Activated CD4-positive, alpha-beta T cell treated with anti-CD3 and anti-CD28 coated beads for 36 hours (primary cell): Measurements from ENCODE around the gene METTL16. TPM values are rescaled to one million over a fixed set of nuclear protein-coding genes. Genes with fewer than 3 reads are reported as not detected.

ENCODE experiments used
- ATAC-seq: fragments of 200-7000 bp; cut with Tn5 transposase; one replicate; pipeline ENCODE4 v1.10.0; 2021; ENCODE audit warnings: mild to moderate bottlenecking, moderate library complexity
- CTCF ChIA-PET: fragments of 350-600 bp; sonication (Branson Sonifier 250); formaldehyde crosslinking; loops from one replicate; lab custom pipeline; 2021; ENCODE audit warnings: antibody characterized with exemption; lab: Charles Lee
- POLR2A ChIA-PET: fragments of 350-600 bp; sonication (Branson Sonifier 250); formaldehyde crosslinking; loops from one replicate; lab custom pipeline; 2021; ENCODE audit warnings: antibody characterized with exemption, inconsistent platforms; lab: Charles Lee
- DNase-seq: peaks from one replicate; pipeline ENCODE4 v3.0.0-alpha.2; 2020
- H3K27ac Mint-ChIP-seq: one replicate; pipeline ENCODE4 v1.8.0; 2021; ENCODE audit warnings: mixed read lengths
- H3K27me3 Mint-ChIP-seq: one replicate; pipeline ENCODE4 v1.8.0; 2021; ENCODE audit warnings: mixed read lengths
- H3K36me3 Mint-ChIP-seq: one replicate; pipeline ENCODE4 v1.8.0; 2021; ENCODE audit warnings: low read depth, mixed read lengths
- H3K4me1 Mint-ChIP-seq: one replicate; pipeline ENCODE4 v1.8.0; 2021; ENCODE audit warnings: mixed read lengths
- H3K4me3 Mint-ChIP-seq: one replicate; pipeline ENCODE4 v1.8.0; 2021; ENCODE audit warnings: mild to moderate bottlenecking, moderate library complexity, mixed read lengths
- H3K9me3 Mint-ChIP-seq: one replicate; pipeline ENCODE4 v1.8.0; 2021; ENCODE audit warnings: low read depth, mixed read lengths
- intact Hi-C, 2 experiments: fragments of 100-400 bp; cut with DNase I in 1 of 2; cut with micrococcal nuclease in 1 of 2; formaldehyde crosslinking; loops; one replicate each; pipeline versions ENCODE4 v1.14.2 to v1.15.1; 2022 to 2024; cut with DNase I, micrococcal nuclease
- total RNA-seq, 2 experiments: library from RNA; stranded (reverse); gene quantifications; one replicate each; pipeline ENCODE4 v1.2.3, GENCODE V29; 2021

METTL16 gene
- total RNA-seq, 2 experiments from 2014 or later, result 50.1 to 61.6 TPM

- no peaks in the 10 kb centered on the region for H3K9me3 Mint-ChIP-seq
- H3K27ac Mint-ChIP-seq, result peak overlapping the region; percentile 94
- H3K4me1 Mint-ChIP-seq, result peaks cover 40% of the 10 kb centered on the region
- no peaks in the 10 kb centered on the region for H3K27me3 Mint-ChIP-seq
- ChIA-PET POLR2A (interaction anchor here (0.8 kb wide), 1 partner anchor 9 kb away, joined by 3 read pairs; no protein-coding TSS in a partner anchor), CTCF (interaction anchor here (0.7 to 4.6 kb wide), 4 partner anchors 8 to 28 kb away, joined by 3 to 52 read pairs (median 20); no protein-coding TSS in a partner anchor)
- ATAC-seq (no peak), DNase-seq (no peak)
- intact Hi-C loops, result loop anchor here (5.0 to 10.0 kb wide), 2 partner anchors 348 to 1574 kb away; partner anchors contain the start of genes ATP2A3 (in 1 of the 2) and OVCA2 (in 1 of the 2)
- peaks cover 18% of the 10 kb centered on the region for H3K36me3 Mint-ChIP-seq
- peak overlapping the region; percentile 21 for H3K4me3 Mint-ChIP-seq
Measured at GRCh38 chr17:2390199-2390836, 121.4 kb downstream of the METTL16 start.

- no peak for DNase-seq
- peaks cover 36% of the 10 kb centered on the region for H3K4me1 Mint-ChIP-seq
- H3K4me3 Mint-ChIP-seq, result no peak overlapping the region
- no peak for ATAC-seq
- ChIA-PET POLR2A (interaction anchor here (0.5 kb wide), 1 partner anchor 944 kb away, joined by 3 read pairs; no protein-coding TSS in a partner anchor), CTCF (interaction anchor here (0.6 kb wide), 1 partner anchor 18 kb away, joined by 3 read pairs; no protein-coding TSS in a partner anchor)
- H3K27me3 Mint-ChIP-seq, result no peaks in the 10 kb centered on the region
- peak overlapping the region; percentile 16 for H3K27ac Mint-ChIP-seq
- no peaks in the 10 kb centered on the region for H3K9me3 Mint-ChIP-seq
- H3K36me3 Mint-ChIP-seq, result peaks cover 13% of the 10 kb centered on the region
- intact Hi-C loops, result no loop called here
Measured at GRCh38 chr17:2388683-2389055, 123.0 kb downstream of the METTL16 start.

GRCh38 chr17:2388020-2388682, 123.5 kb downstream of the METTL16 start:
- ATAC-seq, result no peak

GRCh38 chr17:2387086-2388019, 124.3 kb downstream of the METTL16 start:
- Mint-ChIP-seq H3K27me3 (no peaks in the 10 kb centered on the region), H3K4me3 (no peak overlapping the region), H3K36me3 (peaks cover 13% of the 10 kb centered on the region), H3K27ac (no peak overlapping the region), H3K4me1 (peaks cover 38% of the 10 kb centered on the region), H3K9me3 (no peaks in the 10 kb centered on the region)
- POLR2A ChIA-PET, result interaction anchor here (0.6 to 1.3 kb wide), 2 partner anchors 29 to 110 kb away, joined by 3 to 5 read pairs; no protein-coding TSS in a partner anchor
- intact Hi-C loops, result no loop called here
- ATAC-seq (no peak), DNase-seq (no peak)
- CTCF ChIA-PET, result interaction anchor here (0.7 kb wide), 1 partner anchor 29 kb away, joined by 3 read pairs; no protein-coding TSS in a partner anchor

More at GRCh38 chr17:2388020-2388682, 123.5 kb downstream of the METTL16 start:
- no peak for DNase-seq
- POLR2A ChIA-PET, result interaction anchor here (0.5 to 1.3 kb wide), 2 partner anchors 28 to 943 kb away, joined by 3 read pairs; no protein-coding TSS in a partner anchor
- Mint-ChIP-seq H3K4me1 (peaks cover 36% of the 10 kb centered on the region), H3K4me3 (no peak overlapping the region), H3K27ac (no peak overlapping the region), H3K27me3 (no peaks in the 10 kb centered on the region), H3K9me3 (no peaks in the 10 kb centered on the region), H3K36me3 (peaks cover 13% of the 10 kb centered on the region)
- CTCF ChIA-PET, result interaction anchor here (0.6 kb wide), 1 partner anchor 19 kb away, joined by 3 read pairs; no protein-coding TSS in a partner anchor
- intact Hi-C loops, result no loop called here

GRCh38 chr17:2386400-2387085, 125.1 kb downstream of the METTL16 start:
- intact Hi-C loops, result no loop called here
- POLR2A ChIA-PET, result interaction anchor here (1.3 kb wide), 1 partner anchor 30 kb away, joined by 3 read pairs; no protein-coding TSS in a partner anchor
- peaks cover 30% of the 10 kb centered on the region for H3K4me1 Mint-ChIP-seq
- no peak for ATAC-seq
- no peaks in the 10 kb centered on the region for H3K27me3 Mint-ChIP-seq
- peaks cover 8% of the 10 kb centered on the region for H3K36me3 Mint-ChIP-seq
- no peak for DNase-seq
- CTCF ChIA-PET, result interaction anchor here (0.7 kb wide), 1 partner anchor 30 kb away, joined by 3 read pairs; no protein-coding TSS in a partner anchor
- H3K27ac Mint-ChIP-seq, result no peak overlapping the region
- H3K9me3 Mint-ChIP-seq, result no peaks in the 10 kb centered on the region
- H3K4me3 Mint-ChIP-seq, result no peak overlapping the region

- CTCF ChIA-PET, result interaction anchor here (0.6 to 7.8 kb wide), 2 partner anchors 30 to 223 kb away, joined by 3 to 389 read pairs; no protein-coding TSS in a partner anchor
- Mint-ChIP-seq H3K36me3 (peaks cover 8% of the 10 kb centered on the region), H3K27me3 (no peaks in the 10 kb centered on the region), H3K9me3 (no peaks in the 10 kb centered on the region), H3K4me3 (no peak overlapping the region), H3K4me1 (peaks cover 21% of the 10 kb centered on the region), H3K27ac (no peak overlapping the region)
- POLR2A ChIA-PET, result no interaction called here
- intact Hi-C loops, result no loop called here
- ATAC-seq, result no peak
- no peak for DNase-seq
Measured at GRCh38 chr17:2385240-2386210, 126.2 kb downstream of the METTL16 start.

GRCh38 chr17:2384439-2385127, 127.1 kb downstream of the METTL16 start:
- intact Hi-C loops, result no loop called here
- DNase-seq, result no peak
- Mint-ChIP-seq H3K36me3 (peaks cover 6% of the 10 kb centered on the region), H3K4me1 (peaks cover 11% of the 10 kb centered on the region), H3K4me3 (no peak overlapping the region), H3K27me3 (no peaks in the 10 kb centered on the region), H3K27ac (no peak overlapping the region), H3K9me3 (no peaks in the 10 kb centered on the region)
- ATAC-seq, result no peak
- CTCF ChIA-PET, result interaction anchor here (0.6 to 7.8 kb wide), 2 partner anchors 31 to 472 kb away, joined by 3 to 389 read pairs; no protein-coding TSS in a partner anchor
- POLR2A ChIA-PET, result no interaction called here

- H3K9me3 Mint-ChIP-seq, result no peaks in the 10 kb centered on the region
- H3K27me3 Mint-ChIP-seq, result no peaks in the 10 kb centered on the region
- peaks cover 8% of the 10 kb centered on the region for H3K4me1 Mint-ChIP-seq
- H3K36me3 Mint-ChIP-seq, result peaks cover 6% of the 10 kb centered on the region
- ATAC-seq (no peak), DNase-seq (no peak)
- CTCF ChIA-PET, result interaction anchor here (0.6 to 7.8 kb wide), 13 partner anchors 8 to 1711 kb away, joined by 3 to 389 read pairs (median 10); partner anchors contain the start of gene MNT
- no peak overlapping the region for H3K4me3 Mint-ChIP-seq
- POLR2A ChIA-PET, result interaction anchor here (1.1 to 1.2 kb wide), 2 partner anchors 9 to 127 kb away, joined by 3 to 8 read pairs; no protein-coding TSS in a partner anchor
- intact Hi-C loops, result no loop called here
- H3K27ac Mint-ChIP-seq, result no peak overlapping the region
Measured at GRCh38 chr17:2383628-2384167, 128.0 kb downstream of the METTL16 start.
